ENCODE results near the gene USP38.

GRCh38 chr4:143215873-143216272, 31.2 kb downstream of the USP38 start:
- TF ChIP-seq POLR2A (IDR thresholded peaks at IDR 0.05; ENCODE audit: low read length) (no peak), GATA1 (IDR thresholded peaks at IDR 0.05; ENCODE audit: low read depth, low read length) (no peak)

Measured in erythroblast (primary cell).